NCI-H2029 (cell line): Measurements from ENCODE around the gene ABI3BP.
"Not testable (repeated sequence)": the region's sequence is repeated elsewhere in the genome, so short reads cannot be mapped to it uniquely, and the experiment has no call there.

ENCODE experiments used
- DNase-seq: peaks from one replicate; lab custom pipeline; 2025; lab: John Stamatoyannopoulos, UW

ABI3BP gene, protein sequence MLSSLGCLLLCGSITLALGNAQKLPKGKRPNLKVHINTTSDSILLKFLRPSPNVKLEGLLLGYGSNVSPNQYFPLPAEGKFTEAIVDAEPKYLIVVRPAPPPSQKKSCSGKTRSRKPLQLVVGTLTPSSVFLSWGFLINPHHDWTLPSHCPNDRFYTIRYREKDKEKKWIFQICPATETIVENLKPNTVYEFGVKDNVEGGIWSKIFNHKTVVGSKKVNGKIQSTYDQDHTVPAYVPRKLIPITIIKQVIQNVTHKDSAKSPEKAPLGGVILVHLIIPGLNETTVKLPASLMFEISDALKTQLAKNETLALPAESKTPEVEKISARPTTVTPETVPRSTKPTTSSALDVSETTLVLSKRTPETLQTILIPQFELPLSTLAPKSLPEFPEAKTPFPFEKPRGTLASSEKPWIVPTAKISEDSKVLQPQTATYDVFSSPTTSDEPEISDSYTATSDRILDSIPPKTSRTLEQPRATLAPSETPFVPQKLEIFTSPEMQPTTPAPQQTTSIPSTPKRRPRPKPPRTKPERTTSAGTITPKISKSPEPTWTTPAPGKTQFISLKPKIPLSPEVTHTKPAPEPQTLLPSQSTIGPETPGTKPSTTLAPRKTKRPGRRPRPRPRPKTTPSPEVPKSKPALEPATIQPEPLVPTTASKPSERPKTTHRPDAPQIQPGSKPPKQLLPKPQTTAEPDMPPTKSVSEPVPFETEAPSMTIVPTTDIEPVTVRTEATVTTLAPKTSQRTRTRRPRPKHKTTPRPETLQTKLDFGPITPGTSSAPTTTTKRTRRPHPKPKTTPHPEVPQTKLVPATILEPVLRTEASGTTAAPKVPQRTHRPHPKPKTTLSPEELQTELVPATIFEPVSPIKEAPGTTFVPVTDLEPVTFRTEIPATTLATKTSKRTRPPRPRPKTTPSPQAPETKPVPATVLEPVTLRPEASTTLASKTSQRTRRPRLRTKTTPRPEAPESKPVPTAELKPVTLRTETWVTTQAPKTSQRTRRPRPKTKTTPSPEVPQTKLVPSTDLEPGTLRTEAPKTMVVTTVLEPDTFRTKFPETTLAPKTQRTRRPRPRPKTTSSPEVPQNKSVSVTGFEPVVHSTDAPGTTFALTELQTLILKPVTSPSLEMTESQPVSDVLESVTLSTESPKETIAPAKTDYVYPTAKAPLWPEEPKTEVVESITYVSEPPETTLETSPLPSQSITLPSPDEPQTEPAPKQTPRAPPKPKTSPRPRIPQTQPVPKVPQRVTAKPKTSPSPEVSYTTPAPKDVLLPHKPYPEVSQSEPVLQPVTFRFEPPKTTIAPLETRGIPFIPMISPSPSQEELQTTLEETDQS (N-terminal part only)

DNA sequence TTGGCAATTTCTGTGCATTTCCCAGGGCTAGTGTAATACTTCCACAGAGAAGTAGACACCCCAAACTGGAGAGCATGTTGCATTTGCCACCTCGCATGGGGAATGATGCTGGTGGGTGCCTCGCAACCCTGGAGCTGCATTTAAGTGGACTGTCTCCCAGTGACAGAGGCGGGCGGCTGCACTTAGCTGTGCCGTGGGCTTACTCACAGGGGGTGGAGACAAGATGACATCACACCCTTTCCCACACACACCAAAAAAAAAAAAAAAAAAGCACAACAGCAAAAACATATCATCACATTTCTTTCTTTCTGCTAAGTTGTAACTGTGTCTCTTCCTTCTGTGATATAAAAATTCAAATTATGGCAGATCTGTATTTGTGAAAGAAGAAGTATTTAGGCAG, at the start of gene ABI3BP:
ABI3BP (minus strand) TSS at position 113 of the 400 bp plus-strand sequence; CDS start at position 76, 37 bp downstream.
- DNase-seq, result no peak

DNA sequence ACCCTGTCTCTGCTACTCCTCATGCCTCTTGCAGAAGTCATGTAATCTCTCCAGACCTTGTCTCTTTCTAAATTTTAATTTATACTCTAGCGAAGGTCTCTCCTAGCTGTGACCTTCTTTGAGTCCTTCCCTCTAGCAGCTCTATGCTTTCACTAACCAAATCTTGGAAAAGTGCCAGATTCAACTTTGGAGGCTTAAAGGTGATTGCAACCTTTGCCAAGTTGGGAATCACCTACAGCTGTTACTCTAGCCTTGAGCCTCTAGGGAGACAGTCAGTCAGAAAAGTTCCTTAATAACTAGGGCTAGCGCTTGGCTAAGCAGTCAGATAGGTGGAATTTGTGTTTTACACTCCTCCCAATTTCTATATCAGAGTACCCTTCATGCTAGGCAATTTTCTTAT, 46.1 kb upstream of the ABI3BP start:
- no peak for DNase-seq

DNA sequence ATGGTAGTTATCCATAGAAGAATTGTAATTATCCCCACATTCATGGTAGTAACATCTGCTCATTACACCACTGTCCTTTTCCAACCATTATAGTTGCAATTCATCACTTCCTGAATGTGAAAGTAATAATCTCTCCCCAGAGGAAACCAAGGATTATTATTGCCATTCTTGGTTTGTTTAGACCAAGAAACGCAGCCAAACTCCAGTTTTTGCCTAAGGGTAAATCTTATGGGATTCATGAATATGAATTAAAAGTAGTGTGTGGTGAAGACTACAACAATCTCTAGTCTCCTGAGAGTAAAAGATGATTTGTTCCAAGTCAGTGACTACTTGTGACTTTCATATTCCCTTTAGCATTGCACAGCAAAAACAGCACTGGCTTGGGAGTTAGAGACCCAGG, 45.7 kb upstream of the ABI3BP start:
- no peak for DNase-seq

DNA sequence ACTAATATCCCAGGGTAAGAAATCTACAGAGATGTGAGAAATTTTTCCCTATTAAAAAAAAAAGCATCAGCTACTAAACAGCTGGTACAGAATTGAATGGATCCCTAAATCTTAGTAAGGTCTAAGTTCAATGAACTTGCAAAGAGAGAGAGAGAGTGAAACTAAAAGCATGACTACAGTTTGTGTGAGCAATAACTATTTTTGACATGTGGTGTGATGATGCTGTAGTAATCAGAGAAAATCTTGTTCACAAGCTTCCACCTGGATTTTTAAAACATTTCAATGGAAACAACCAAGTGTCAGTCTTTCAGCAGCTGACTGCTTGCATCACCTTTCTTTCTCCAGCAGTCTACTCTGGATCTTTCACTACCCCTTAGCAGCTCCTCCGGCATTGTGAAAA, 45.2 kb upstream of the ABI3BP start:
- DNase-seq, result no peak

DNA sequence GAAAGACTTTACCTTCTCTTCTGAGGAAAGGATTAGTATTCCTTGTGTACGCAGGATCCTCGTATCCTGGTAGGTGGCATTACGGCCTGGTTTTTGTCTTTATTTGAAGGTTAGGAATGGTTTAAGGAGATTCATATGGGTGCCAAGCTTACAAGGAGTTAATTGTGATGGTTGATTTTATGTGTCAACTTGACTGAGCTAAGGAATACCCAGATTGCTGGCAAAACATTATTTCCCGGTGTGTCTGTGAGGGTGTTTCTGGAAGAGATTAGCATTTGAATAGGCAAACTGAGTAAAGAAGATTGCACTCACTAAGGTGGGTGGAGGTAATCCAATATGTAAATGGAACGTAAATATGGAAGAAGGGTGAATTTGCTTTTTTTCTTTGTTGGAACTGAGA, 44.4 kb upstream of the ABI3BP start:
- no peak for DNase-seq

DNA sequence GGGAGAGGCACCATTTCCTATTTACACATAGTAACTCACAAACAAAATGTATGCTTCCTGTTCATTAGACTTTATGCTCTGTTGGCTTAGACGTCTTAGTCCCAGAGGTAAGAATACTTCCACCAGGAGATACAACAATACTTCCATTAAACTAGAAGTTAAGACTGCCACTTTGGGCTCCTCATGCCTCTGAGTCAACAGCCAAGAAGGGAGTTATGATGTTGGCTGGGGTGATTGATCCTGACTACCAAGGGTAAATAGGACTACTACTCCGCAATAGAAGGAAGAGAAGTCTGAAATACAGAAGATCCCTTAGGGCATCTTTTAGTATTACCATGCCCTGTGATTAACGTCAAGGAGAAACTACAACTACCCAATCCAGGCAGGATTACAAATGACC, 43.5 kb upstream of the ABI3BP start:
- DNase-seq, result no peak

DNA sequence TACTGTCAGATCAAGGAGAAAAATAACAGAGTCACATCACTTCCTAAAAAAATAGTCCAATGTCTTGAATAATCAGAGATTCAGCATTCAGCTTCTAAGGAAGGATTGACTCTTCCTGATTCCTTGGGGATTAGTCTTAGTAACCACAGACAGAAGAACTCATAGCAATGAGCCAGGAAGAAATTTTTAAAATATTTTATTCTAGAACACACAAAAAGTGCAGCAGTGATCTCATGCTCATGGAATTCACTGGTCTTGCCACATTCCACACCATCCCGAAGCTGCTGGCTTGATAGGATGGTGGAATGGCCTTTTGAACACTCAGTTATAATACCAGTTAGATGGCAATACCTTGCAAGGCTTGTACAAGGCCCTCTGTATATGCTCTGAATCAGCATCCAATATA, 43.0 kb upstream of the ABI3BP start:
- no peak for DNase-seq

DNA sequence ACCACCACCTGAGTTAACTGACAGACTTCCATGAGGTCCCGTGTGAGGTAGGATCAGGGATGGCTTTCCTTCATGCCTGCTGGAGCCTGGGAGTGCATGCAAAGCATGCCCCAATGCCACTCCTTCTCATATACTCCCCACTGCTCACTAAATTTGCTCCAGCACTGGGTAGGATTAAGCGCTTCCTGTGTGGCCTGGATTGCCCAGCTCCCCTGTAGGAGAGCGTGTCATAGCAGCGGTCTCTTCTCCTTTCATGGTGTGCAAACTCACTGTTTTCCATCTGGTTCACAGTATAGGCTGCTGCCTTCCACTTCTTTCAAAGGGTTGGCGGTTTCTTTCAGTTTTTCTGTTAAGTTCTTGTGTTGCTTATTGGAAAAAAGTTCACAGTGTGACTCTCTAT, 34.1 kb upstream of the ABI3BP start:
- no peak for DNase-seq

DNA sequence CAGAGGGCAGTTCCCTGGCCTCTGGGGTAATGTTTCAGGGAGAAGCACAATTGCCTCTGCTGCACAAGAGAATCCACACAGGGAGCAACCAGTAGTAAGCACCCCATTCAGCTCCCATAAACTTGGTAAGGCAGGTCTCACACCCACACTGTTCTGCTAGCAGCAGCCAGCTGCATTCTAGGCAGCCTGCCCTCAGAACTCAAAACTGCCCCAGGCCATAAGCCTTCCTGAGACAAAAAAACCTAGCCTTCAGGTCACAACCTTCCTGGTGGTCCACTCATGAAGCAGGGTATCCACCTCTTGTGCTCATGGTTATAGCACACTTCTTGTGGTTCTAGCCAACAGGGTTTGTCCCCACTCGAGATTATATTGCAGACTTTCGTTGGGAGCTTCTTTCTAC, 33.7 kb upstream of the ABI3BP start:
- no peak for DNase-seq

DNA sequence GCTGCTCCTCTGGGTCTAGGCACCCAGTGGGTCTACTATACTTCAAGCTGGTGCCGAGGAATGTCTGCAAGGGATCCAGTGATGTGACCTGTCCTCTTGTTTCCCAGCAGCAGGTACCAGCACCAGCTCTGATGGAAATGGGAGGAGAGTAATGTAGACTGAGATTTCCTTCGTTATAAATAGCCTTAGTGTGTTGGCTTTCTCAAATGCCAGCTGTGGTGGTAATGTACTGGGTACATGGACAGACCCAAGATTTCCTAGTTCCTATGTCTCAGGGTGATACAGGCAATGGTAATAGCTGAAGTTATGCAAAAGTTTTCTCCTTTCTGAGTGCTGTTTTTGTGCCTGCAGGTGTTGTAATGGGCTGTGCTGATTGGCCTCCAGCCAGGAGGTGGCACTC, 33.0 kb upstream of the ABI3BP start:
- no peak for DNase-seq

DNA sequence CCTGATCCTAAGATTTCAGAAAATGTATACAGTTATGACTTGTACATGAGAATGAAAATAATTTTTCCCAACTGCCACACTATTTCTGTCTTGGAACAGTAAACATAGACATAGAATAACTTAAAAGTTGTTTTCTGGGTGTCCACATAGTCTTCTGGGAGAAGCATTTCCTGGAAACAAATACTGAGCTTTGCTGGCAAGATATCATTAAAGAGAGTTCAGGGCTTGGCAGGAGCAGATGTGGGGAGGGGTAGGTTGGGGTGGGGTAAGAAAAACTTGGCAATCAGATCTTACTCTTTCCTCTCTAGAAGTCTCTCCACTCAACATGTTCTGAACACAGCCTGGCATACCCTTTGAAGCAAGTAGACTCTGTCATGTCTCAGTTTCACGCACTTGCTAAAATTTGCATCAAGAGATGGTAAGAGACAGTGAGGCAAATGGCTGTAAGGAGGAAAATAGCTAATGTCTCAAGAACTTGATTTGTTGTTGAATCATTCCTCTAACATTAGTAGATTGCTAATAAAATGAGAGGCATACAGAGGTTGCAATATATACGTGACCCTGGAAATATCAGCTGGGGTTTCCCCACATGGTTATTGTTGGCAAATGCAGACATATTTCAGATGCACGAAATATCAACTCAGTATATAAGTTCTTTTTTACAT, 27.3 kb upstream of the ABI3BP start:
- DNase-seq, result no peak

DNA sequence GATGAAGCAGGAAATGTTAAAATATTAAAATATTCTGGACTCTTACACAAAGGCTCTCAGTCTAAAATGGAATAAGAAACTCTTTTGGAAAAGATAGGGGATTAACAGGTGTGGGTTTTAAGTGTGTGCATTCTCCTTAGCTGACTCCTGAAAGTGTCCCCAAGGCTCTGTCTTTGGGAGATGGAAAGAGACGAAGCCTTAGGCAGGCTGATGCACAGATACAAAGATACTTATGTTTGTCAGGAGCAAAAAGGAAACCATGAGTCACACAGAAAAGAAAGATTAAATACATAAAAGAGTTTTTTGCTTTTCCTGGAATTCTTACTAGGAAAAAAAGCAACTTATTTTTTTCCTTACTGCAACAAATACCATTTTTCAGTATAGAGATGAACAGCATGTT, 23.8 kb upstream of the ABI3BP start:
- DNase-seq, result no peak

DNA sequence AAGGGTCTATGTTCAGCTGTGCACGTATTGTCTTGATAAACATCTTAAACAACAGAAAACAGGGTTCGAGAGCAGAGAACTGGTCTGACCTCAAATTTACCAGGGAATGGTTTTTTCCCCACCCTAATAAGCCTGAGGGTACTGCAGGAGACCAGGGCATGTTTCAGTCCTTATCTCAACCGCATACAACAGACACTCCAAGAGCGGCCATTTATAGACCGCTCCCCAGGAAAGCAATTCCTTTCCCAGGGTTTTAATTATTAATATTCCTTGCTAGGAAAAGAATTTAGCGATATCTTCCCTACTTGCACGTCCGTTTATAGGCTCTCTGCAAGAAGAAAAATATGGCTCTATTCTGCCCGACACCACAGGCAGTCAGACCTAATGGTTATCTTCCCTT, 19.1 kb upstream of the ABI3BP start:
- DNase-seq, result not testable (repeated sequence)

DNA sequence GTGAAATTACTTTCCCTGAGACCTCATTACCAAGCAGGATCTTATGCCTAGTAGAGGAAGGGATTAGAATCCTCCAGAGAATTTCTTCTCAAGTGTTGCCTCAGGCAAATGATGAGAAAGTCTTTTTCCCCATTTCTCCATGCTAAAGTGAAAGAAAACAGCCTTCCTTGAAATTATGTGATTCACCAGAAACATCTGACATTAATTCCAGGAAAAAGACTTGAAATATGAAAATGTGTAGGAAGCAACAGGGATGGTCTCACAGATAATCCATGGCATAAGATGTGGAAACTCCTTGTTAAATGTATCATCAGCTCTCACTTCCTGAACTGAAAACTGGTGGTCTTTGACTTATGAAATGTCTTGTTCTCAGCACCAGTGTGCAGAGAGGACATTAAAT, 17.9 kb upstream of the ABI3BP start:
- no peak for DNase-seq

DNA sequence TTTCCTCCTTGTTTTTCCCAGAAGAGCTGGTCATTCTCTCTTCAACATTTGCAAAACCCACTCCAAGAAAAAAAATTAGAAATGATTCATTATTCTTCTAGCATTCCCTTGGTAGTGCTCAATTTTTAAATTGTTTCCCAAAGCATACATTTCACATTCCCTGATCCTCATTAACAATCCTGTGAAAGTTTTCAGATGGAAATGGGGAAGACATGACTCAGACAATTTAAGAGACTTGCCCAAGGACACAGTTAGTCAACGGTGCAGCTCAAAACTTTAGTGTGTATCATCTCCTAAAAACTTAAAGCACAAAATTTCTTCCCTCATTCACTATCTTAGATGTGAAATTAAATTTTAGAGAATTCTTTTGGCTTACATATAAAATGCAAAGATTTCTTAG, 17.1 kb upstream of the ABI3BP start:
- no peak for DNase-seq

DNA sequence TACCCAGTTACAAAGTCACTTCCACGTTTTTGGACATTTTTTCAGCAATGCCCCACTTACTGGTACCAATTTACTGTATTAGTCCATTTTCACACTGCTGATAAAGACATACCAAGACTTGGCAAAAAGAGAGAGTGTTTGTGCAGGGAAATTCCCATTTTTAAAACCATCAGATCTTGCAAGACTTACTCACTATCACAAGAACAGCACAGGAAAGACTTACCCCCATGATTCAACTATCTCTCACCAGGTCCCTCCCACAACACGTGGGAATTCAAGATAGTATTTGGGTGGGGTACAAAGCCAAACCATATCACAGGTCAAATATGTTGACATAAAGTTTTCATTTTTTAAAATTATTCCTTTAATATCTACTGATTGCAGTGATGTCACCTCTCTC, 16.2 kb upstream of the ABI3BP start:
- DNase-seq, result no peak

DNA sequence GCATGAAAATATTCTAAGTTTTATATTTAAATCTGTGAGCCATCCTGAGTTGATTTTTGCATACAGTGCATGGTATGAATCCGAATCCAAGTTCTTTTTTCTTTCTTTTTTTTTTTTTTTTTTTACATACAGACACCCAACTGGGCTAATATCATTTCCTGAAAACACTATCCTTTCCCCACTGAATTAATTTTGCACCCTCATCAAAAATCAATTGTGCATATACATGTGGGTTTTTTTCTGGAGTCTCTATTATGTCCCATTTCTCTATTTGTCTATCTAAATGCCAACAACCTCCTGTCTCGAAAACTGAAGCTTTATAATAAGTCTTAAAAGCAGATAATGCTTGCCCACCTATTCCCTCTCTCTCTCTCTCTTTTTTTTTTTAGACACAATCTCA, 5.9 kb upstream of the ABI3BP start:
- no peak for DNase-seq

DNA sequence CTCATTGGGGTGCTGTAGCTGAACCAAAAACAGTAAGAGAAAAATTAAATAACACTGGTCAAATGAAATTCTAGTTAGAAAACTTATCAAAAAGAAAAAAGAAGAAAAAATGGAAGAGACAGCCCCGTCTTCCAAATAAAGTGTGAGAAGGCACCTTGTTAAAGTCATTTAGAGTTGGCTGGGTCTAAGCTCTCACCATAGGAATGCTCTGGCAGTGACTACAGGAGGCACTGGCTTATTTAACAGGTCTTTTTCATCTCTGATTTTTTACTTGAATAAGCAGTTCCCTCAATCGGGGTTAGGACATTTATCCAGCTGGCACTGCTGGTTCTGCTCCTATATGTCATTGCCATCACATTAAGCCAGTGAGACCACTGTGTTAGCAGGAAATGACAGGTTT, 1.6 kb upstream of the ABI3BP start:
- DNase-seq, result no peak

DNA sequence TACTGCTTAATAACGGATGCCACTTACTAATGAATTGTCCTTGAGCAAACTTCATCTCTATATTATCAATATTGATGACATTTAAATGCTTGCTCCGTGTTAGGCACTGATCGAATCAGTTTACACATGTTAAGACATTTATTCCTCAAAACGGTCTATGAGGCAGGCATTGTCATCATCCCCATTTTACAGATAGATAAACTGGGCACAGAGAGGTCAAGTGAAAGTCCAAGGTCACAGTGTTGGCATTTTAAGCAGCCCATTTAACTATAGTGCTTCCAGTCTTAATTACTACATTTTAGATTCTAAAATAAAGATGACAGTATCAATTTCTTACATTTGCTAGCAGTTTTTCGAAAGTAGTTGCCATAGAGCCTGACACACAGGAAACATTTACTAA, 966 bp upstream of the ABI3BP start:
- DNase-seq, result no peak

DNA sequence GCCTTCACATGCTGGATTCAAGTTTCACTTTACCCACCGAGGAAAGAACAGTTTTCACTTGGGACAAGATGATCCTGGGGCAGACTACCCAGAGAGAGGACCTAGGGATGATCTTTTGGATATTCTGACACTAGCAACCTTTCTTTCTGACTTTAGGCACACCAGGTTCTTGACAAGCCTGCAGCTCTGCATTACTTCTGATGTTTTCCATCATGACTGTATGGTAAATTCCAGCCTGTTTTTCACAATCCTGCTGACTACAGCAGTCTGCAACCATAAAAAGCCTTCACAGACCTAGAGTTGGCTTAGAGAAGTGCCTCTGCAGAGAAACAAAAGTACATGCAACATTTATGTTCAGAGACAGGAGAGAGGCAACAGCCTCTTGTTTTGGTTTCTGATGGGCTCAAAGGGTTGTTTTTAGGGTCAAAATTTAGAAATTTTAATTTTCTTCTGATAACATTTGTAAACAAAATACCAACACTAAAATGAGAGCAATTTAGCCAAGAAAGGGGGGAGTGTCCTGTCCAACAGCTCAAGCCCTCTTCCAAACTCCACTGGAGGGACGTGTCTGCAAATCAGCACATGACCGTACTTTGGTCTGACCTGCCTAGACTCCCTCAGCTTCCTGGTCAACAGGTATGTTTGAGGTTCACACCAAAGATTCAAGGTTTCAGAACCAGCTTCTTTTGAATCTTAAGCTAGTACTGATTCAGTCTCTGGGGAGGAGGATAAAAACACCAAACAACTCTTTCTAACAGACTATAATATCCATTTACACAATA, 799 bp downstream of the ABI3BP start:
- no peak for DNase-seq

DNA sequence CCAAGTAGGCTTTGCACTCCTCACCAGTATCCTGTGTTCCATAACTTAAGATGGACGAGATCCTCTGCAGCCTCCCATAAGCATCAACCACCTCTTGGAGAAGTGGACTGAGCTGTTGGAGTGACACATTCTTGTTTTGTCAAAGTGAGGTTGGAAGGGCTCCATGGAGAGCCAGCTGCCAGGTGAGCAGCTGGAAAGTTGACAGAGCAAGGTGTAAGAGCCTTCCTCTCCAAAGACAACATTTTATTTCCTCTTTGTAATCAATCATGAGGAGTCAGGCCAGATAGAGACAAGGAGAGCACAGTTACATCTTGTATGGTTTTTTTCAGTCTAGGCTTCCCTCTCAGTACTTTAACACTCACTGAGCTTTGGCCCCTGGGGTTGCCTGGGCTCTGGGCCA, 5.1 kb downstream of the ABI3BP start:
- no peak for DNase-seq
